IMR-90 (cell line): ENCODE data around the gene DACT2. TPM values are rescaled to one million over a fixed set of nuclear protein-coding genes. Genes with fewer than 3 reads are reported as not detected.

Source experiments
- ATAC-seq: fragments of 200-7000 bp; cut with Tn5 transposase; 2 replicates; pipeline ENCODE4 v1.9.1; 2020; ENCODE audit warnings: low read depth, mild to moderate bottlenecking, moderate library complexity
- BruUV-seq: library from RNA; stranded (reverse); fragments of 400-500 nt; replicated peaks from 2 replicates; lab custom pipeline; 2021; lab: Mats Ljungman, UMichigan
- CTCF ChIA-PET: fragments of 300-600 bp; formaldehyde crosslinking; extraction: SDS; loops from one replicate; lab custom pipeline; 2021; ENCODE audit warnings: antibody characterized with exemption; lab: Yijun Ruan, JAX
- POLR2A ChIA-PET: fragments of 300-600 bp; sonication (Branson Sonifier 250); formaldehyde crosslinking; loops from one replicate; lab custom pipeline; 2022; ENCODE audit warnings: antibody characterized with exemption; ENCODE audit not compliant: unreplicated experiment; lab: Charles Lee
- DNase-seq: peaks from one replicate; pipeline ENCODE4 v3.0.0; 2013
- H2AFZ ChIP-seq: replicated peaks from 2 replicates; pipeline ENCODE3; 2013; ENCODE audit warnings: low read length, mild to moderate bottlenecking; ENCODE audit not compliant: poor library complexity
- H2AK5ac ChIP-seq: 2 replicates; pipeline ENCODE4 v1.6.1; 2013; ENCODE audit warnings: low read depth, low read length, inconsistent platforms
- H2AK9ac ChIP-seq: replicated peaks from 2 replicates; pipeline ENCODE3; 2013; ENCODE audit warnings: mild to moderate bottlenecking, low read depth, low read length, moderate library complexity; ENCODE audit not compliant: poor library complexity
- H2BK120ac ChIP-seq: 2 replicates; pipeline ENCODE4 v1.6.1; 2013; ENCODE audit warnings: low read depth, low read length, inconsistent platforms
- H2BK15ac ChIP-seq: 3 replicates; pipeline ENCODE4 v1.6.1; 2013; ENCODE audit warnings: low read depth, low read length, inconsistent platforms
- H2BK20ac ChIP-seq: 2 replicates; pipeline ENCODE4 v1.6.1; 2013; ENCODE audit warnings: low read depth, mild to moderate bottlenecking, inconsistent platforms, low read length, moderate library complexity
- H2BK5ac ChIP-seq: 2 replicates; pipeline ENCODE4 v1.6.1; 2013; ENCODE audit warnings: mild to moderate bottlenecking, low read depth, low read length, inconsistent platforms; ENCODE audit not compliant: poor library complexity, severe bottlenecking
- H3K14ac ChIP-seq: replicated peaks from 2 replicates; pipeline ENCODE4 v1.6.1; 2013; ENCODE audit warnings: low read depth, low read length, inconsistent platforms
- H3K18ac ChIP-seq: 2 replicates; pipeline ENCODE4 v1.6.1; 2013; ENCODE audit warnings: low read depth, low read length, control low read depth
- H3K23ac ChIP-seq: 2 replicates; pipeline ENCODE4 v1.6.1; 2013; ENCODE audit warnings: low read depth, low read length, inconsistent platforms
- H3K27ac ChIP-seq: 2 replicates; pipeline ENCODE4 v1.5.1; 2013; ENCODE audit warnings: mild to moderate bottlenecking, control low read depth, low read length; ENCODE audit not compliant: insufficient read depth
- H3K27me3 ChIP-seq: 2 replicates; pipeline ENCODE4 v1.6.1; 2013; ENCODE audit warnings: low read length; ENCODE audit not compliant: control insufficient read depth, insufficient read depth
- H3K36me3 ChIP-seq: 2 replicates; pipeline ENCODE4 v1.6.1; 2013; ENCODE audit warnings: low read length, mixed read lengths; ENCODE audit not compliant: control insufficient read depth, insufficient read depth
- H3K4ac ChIP-seq: 2 replicates; pipeline ENCODE4 v1.6.1; 2013; ENCODE audit warnings: low read depth, low read length, inconsistent platforms
- H3K4me1 ChIP-seq: 2 replicates; pipeline ENCODE4 v1.6.1; 2013; ENCODE audit warnings: low read length, mixed read lengths; ENCODE audit not compliant: control insufficient read depth, insufficient read depth
- H3K4me2 ChIP-seq: 2 replicates; pipeline ENCODE4 v1.6.1; 2013; ENCODE audit warnings: low read depth, mild to moderate bottlenecking, control low read depth, low read length, moderate library complexity
- H3K4me3 ChIP-seq: 2 replicates; pipeline ENCODE4 v1.5.1; 2013; ENCODE audit warnings: low read depth, mild to moderate bottlenecking, control low read depth, low read length, moderate library complexity; ENCODE audit not compliant: insufficient read depth
- H3K56ac ChIP-seq: 2 replicates; pipeline ENCODE4 v1.6.1; 2013; ENCODE audit warnings: low read length, inconsistent platforms; ENCODE audit not compliant: insufficient read depth; ENCODE audit errors: extremely low read depth
- H3K79me1 ChIP-seq, 2 experiments: 2 replicates each; pipeline ENCODE4 v1.6.1; 2013; ENCODE audit warnings: low read length in 2 of 2, inconsistent platforms in 1 of 2, low read depth in 1 of 2
- H3K9ac ChIP-seq: 2 replicates; pipeline ENCODE4 v1.6.1; 2013; ENCODE audit warnings: low read depth, low read length, control low read depth
- H3K9me1 ChIP-seq: 2 replicates; pipeline ENCODE4 v1.6.1; 2013; ENCODE audit warnings: low read length, inconsistent platforms; ENCODE audit not compliant: insufficient read depth
- H3K9me3 ChIP-seq: 2 replicates; pipeline ENCODE4 v1.6.1; 2013; ENCODE audit warnings: low read length; ENCODE audit not compliant: control insufficient read depth, insufficient read depth
- H4K20me1 ChIP-seq: 2 replicates; pipeline ENCODE4 v1.6.1; 2013; ENCODE audit warnings: low read length, inconsistent platforms; ENCODE audit not compliant: insufficient read depth
- H4K5ac ChIP-seq: 2 replicates; pipeline ENCODE4 v1.6.1; 2013; ENCODE audit warnings: mild to moderate bottlenecking, low read depth, low read length, control low read depth
- H4K8ac ChIP-seq, 2 experiments: 2 replicates each; pipeline ENCODE4 v1.6.1; 2013; ENCODE audit warnings: low read depth in 2 of 2, low read length in 2 of 2, control low read depth in 1 of 2, inconsistent platforms in 1 of 2
- H4K91ac ChIP-seq: 2 replicates; pipeline ENCODE4 v1.6.1; 2013; ENCODE audit warnings: low read depth, low read length, inconsistent platforms; ENCODE audit not compliant: insufficient read depth
- CEBPB ChIP-seq: IDR thresholded peaks from 2 replicates; pipeline ENCODE4 v1.6.1; 2012; ENCODE audit warnings: low read depth, low read length, improper control_type of control experiment
- CHD1 ChIP-seq: IDR thresholded peaks from 2 replicates; pipeline ENCODE4 v1.6.1; 2012; ENCODE audit warnings: low read depth, low read length, improper control_type of control experiment
- ELK1 ChIP-seq: fragments of 150-350 bp; IDR thresholded peaks from 2 replicates; pipeline ENCODE4 v1.6.1; 2016; ENCODE audit warnings: low read depth, mild to moderate bottlenecking, low read length, moderate library complexity, borderline replicate concordance
- FOS ChIP-seq: fragments of 150-350 bp; IDR thresholded peaks from 2 replicates; pipeline ENCODE4 v1.6.1; 2016; ENCODE audit warnings: low read depth, low read length
- MAFK ChIP-seq: IDR thresholded peaks from 2 replicates; pipeline ENCODE4 v1.6.1; 2012; ENCODE audit warnings: low read depth, low read length, improper control_type of control experiment
- MAZ ChIP-seq: IDR thresholded peaks from 2 replicates; pipeline ENCODE4 v1.6.1; 2012; ENCODE audit warnings: low read depth, mild to moderate bottlenecking, low read length, improper control_type of control experiment, moderate library complexity, borderline replicate concordance
- MXI1 ChIP-seq: IDR thresholded peaks from 2 replicates; pipeline ENCODE4 v1.6.1; 2012; ENCODE audit warnings: low read depth, mild to moderate bottlenecking, low read length, moderate library complexity, borderline replicate concordance
- POLR2A ChIP-seq: IDR thresholded peaks from 2 replicates; pipeline ENCODE4 v1.6.1; 2012; ENCODE audit warnings: mild to moderate bottlenecking, low read depth, low read length
- RAD21 ChIP-seq: IDR thresholded peaks from 2 replicates; pipeline ENCODE4 v1.6.1; 2012; ENCODE audit warnings: low read length, improper control_type of control experiment
- RCOR1 ChIP-seq: IDR thresholded peaks from 2 replicates; pipeline ENCODE4 v1.6.1; 2012; ENCODE audit warnings: mild to moderate bottlenecking, low read length, improper control_type of control experiment; ENCODE audit not compliant: insufficient replicate concordance
- RFX5 ChIP-seq: IDR thresholded peaks from 2 replicates; pipeline ENCODE4 v1.8.0; 2012; ENCODE audit warnings: low read depth, mild to moderate bottlenecking, low read length, moderate library complexity
- SMC3 ChIP-seq: fragments of 150-350 bp; IDR thresholded peaks from 2 replicates; pipeline ENCODE4 v1.6.1; 2016; ENCODE audit warnings: low read depth, mild to moderate bottlenecking, antibody characterized with exemption, low read length, moderate library complexity
- WGBS, 2 experiments: methylation state at CpG; one replicate each; pipeline versions ENCODE4 v1.1.5 to v1.1.7; 2013; ENCODE audit warnings: missing lambda C conversion rate in 2 of 2; ENCODE audit not compliant: insufficient read length in 1 of 2; ENCODE audit errors: extremely low coverage in 2 of 2; 5-methylcytosine and 5-hydroxymethylcytosine counted together
- dilution Hi-C: fragments of 300-500 bp; cut with HindIII; formaldehyde crosslinking; loops from one replicate; pipeline ENCODE4 v1.14.3; 2018; ENCODE audit warnings: low sequenced_read_pairs; ENCODE audit not compliant: unreplicated experiment
- in situ Hi-C: fragments of 300-500 bp; cut with MboI; formaldehyde crosslinking; loops from 3 replicates; pipeline ENCODE4 v1.14.3; 2019; ENCODE audit warnings: low sequenced_read_pairs, inconsistent platforms, mixed read lengths
- intact Hi-C: fragments of 100-400 bp; cut with micrococcal nuclease; formaldehyde crosslinking; loops from 2 replicates; pipeline ENCODE4 v1.10.0; 2022
- polyA plus RNA-seq, 3 experiments: library from polyadenylated mRNA; depleted of rRNA; stranded (reverse); fragments of >200 nt; gene quantifications; 2 replicates each; pipeline ENCODE4 v1.2.3, GENCODE V29; 2012; ENCODE audit warnings: low replicate concordance in 1 of 3
- total RNA-seq: library from RNA; depleted of rRNA; stranded (reverse); fragments of >200 nt; gene quantifications from 2 replicates; pipeline ENCODE4 v1.2.3, GENCODE V29; 2012
- TF ChIP-seq, protein P1 (sequence below): conservative IDR thresholded peaks from 2 replicates; pipeline ENCODE4 v1.5.1; 2012; ENCODE audit warnings: mild to moderate bottlenecking, low read depth, low read length, improper control_type of control experiment

Gene DACT2
- total and polyA plus RNA-seq, 2 of the 4 experiments (the other 2 are of a cell fraction), result not detected

- in situ Hi-C loops, result no loop called here
Measured at GRCh38 chr6:168349718-168350210, 30.2 kb upstream of the DACT2 start.

More at GRCh38 chr6:168349718-168350210, 30.2 kb upstream of the DACT2 start:
- Histone ChIP-seq H3K14ac (no peak overlapping the region), H3K4me2 (no peak overlapping the region), H3K79me1 (no peaks in the 10 kb centered on the region), H3K27ac (no peak overlapping the region), H4K20me1 (no peaks in the 10 kb centered on the region), H2BK15ac (no peak overlapping the region), H3K9me1 (no peaks in the 10 kb centered on the region), H3K9me3 (peaks cover 39% of the 10 kb centered on the region), H3K56ac (no peak overlapping the region), H2BK120ac (no peak overlapping the region), H4K91ac (no peak overlapping the region), H3K4ac (no peak overlapping the region), H2BK20ac (no peak overlapping the region), H2AK9ac (no peak overlapping the region), H3K27me3 (no peaks in the 10 kb centered on the region), H4K5ac (no peak overlapping the region), H2AK5ac (no peak overlapping the region), H3K4me1 (no peaks in the 10 kb centered on the region), H2BK5ac (no peak overlapping the region), H4K8ac (no peak overlapping the region), H3K9ac (no peak overlapping the region), H3K18ac (no peak overlapping the region), H3K4me3 (no peak overlapping the region), H3K36me3 (no peaks in the 10 kb centered on the region), H3K23ac (no peak overlapping the region), H2AFZ (no peak overlapping the region)
- DNase-seq (no peak), ATAC-seq (no peak)
- ChIA-PET CTCF (no interaction called here), POLR2A (no interaction called here)
- WGBS, 2 experiments, result no CpG with 5 or more reads among the region's 4 CpGs
- intact Hi-C loops (no loop called here), dilution Hi-C loops (no loop called here)
- no TSS peak for BruUV-seq
- TF ChIP-seq MAFK (no peak), CEBPB (no peak), SMC3 (no peak), MXI1 (no peak), RAD21 (no peak), ELK1 (no peak), POLR2A (no peak), CHD1 (no peak), FOS (no peak), MAZ (no peak), RCOR1 (no peak), RFX5 (no peak)
- TF ChIP-seq, protein P1, sequence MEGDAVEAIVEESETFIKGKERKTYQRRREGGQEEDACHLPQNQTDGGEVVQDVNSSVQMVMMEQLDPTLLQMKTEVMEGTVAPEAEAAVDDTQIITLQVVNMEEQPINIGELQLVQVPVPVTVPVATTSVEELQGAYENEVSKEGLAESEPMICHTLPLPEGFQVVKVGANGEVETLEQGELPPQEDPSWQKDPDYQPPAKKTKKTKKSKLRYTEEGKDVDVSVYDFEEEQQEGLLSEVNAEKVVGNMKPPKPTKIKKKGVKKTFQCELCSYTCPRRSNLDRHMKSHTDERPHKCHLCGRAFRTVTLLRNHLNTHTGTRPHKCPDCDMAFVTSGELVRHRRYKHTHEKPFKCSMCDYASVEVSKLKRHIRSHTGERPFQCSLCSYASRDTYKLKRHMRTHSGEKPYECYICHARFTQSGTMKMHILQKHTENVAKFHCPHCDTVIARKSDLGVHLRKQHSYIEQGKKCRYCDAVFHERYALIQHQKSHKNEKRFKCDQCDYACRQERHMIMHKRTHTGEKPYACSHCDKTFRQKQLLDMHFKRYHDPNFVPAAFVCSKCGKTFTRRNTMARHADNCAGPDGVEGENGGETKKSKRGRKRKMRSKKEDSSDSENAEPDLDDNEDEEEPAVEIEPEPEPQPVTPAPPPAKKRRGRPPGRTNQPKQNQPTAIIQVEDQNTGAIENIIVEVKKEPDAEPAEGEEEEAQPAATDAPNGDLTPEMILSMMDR, result no peak
